HEK293T (cell line): Measurements from ENCODE around the gene SLC25A34.

Experiments used
- ELF4 ChIP-seq: fragments of 450-650 bp; IDR thresholded peaks from 2 replicates; pipeline ENCODE4 v1.6.1; 2017; ENCODE audit warnings: antibody characterized with exemption
- FOXK2 ChIP-seq: fragments of 450-650 bp; IDR thresholded peaks from 2 replicates; pipeline ENCODE4 v1.6.1; 2016; ENCODE audit warnings: mild to moderate bottlenecking
- FOXM1 ChIP-seq: fragments of 450-650 bp; IDR thresholded peaks from 2 replicates; pipeline ENCODE4 v1.6.1; 2017; ENCODE audit warnings: mild to moderate bottlenecking, borderline replicate concordance
- L3MBTL2 ChIP-seq: fragments of 450-650 bp; conservative IDR thresholded peaks from 2 replicates; pipeline ENCODE4 v1.6.1; 2016; ENCODE audit warnings: mild to moderate bottlenecking
- LEF1 ChIP-seq: fragments of 450-650 bp; IDR thresholded peaks from 2 replicates; pipeline ENCODE4 v1.6.1; 2017; ENCODE audit warnings: mild to moderate bottlenecking, borderline replicate concordance
- NFRKB ChIP-seq: fragments of 450-650 bp; IDR thresholded peaks from 2 replicates; pipeline ENCODE4 v1.6.1; 2016; ENCODE audit warnings: mild to moderate bottlenecking, moderate library complexity
- SP1 ChIP-seq: fragments of 450-650 bp; IDR thresholded peaks from 2 replicates; pipeline ENCODE4 v1.6.1; 2017
- SUZ12 ChIP-seq: fragments of 450-650 bp; IDR thresholded peaks from 2 replicates; pipeline ENCODE4 v1.6.1; 2016; ENCODE audit warnings: mild to moderate bottlenecking
- ZNF384 ChIP-seq: fragments of 450-650 bp; IDR thresholded peaks from 2 replicates; pipeline ENCODE4 v1.6.1; 2016

DNA sequence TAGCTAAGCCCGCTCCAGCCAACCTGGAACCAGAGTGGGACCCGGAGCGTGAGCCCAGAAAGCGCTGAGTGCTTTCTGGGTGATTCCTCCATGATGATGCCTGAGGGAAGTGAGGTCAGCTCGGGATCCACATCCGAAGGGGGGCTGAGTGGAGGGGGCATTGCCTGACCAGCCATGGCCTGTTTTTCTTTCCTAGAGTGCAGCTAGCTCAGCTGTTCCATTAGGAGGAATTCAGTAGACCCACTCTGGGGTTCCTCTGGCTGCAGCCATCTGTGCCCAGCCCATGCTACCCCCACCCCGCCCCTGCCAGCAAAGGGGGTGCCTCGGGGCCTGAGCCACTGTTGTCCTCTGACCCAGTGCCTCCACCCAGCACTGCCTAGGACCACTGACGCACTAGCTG, 9.6 kb upstream of the SLC25A34 start:
- no peak for TF ChIP-seq SP1
- TF ChIP-seq ELF4, result no peak
- TF ChIP-seq NFRKB, result no peak
- TF ChIP-seq FOXK2, result no peak
- no peak for TF ChIP-seq LEF1
- TF ChIP-seq ZNF384, result no peak
- no peak for TF ChIP-seq L3MBTL2
- TF ChIP-seq SUZ12, result no peak
- no peak for TF ChIP-seq FOXM1
